Measurements from ENCODE around the gene TMEM35B. TPM values are rescaled to one million over a fixed set of nuclear protein-coding genes. Genes with fewer than 3 reads are reported as not detected.

TMEM35B gene
- 10 to 100 TPM; 11.7 to 12.3 TPM for total RNA-seq

DNA sequence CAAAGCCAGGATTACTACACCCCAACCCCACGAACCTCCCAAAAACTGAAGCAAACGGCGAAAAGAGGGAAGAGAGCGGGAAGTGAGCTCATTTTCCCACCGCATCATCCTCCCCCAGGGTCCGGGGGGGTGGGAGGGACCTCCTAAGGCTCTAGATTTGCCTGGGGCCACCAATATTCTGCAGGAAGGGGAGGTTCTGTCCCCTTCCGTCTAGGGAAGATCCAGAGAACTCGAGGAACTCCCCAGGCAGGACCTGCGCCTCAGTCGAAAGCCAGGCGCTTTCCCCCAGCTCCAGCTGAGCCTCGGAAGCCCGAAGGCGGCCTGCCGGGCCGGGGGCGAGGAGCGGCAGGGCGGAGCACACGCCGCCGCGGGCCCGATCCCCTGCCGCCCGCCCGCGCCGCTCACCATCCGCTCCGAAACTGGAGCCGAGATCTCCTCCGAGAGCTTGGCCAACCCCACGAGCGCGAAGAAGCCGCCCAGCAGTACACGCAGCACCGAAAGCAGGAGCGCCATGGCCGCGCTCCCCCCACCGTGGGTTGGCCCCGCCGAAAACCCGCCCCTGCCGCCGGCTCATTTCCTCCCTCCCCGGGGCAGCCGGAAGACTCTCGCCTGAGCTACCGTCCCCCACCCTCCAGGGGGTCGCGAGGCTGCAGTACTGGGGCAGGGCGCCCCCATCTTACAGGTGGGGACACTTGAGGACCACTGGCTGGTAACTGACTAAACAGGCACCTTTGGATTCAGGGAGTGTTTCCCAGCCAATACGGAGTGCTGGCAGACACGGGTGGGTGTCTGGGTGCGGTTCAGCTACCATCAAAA is at the start of gene TMEM35B:
TMEM35B (minus strand) TSS at position 555 of the 816 bp plus-strand sequence; CDS start at position 513, 42 bp downstream.

Small RNAs within 50 kb of the gene (small RNA-seq; reads per million reads assigned to genes)
- gene TMEM35B, result 0 to 0.17 reads per million in 2 donors

Other genes with a start within 250 kb of the TMEM35B start
- gene GJB5, start 230.3 kb downstream of the TMEM35B start, total RNA-seq, result not detected
- not detected for gene GJB4, start 225.6 kb downstream of the TMEM35B start, total RNA-seq
- gene GJB3, start 204.1 kb downstream of the TMEM35B start, total RNA-seq, result not detected
- not detected for gene GJA4, start 192.3 kb downstream of the TMEM35B start, total RNA-seq
- 10 to 100 TPM; 33.0 to 34.3 TPM for gene SMIM12, start 125.6 kb downstream of the TMEM35B start, total RNA-seq
- under 1 TPM; under 0.01 TPM for gene DLGAP3, start 55.7 kb downstream of the TMEM35B start, total RNA-seq
- gene ZMYM6, start 46.6 kb upstream of the TMEM35B start, total RNA-seq, result 10 to 100 TPM; 17.0 to 21.3 TPM
- 10 to 100 TPM; 11.0 to 19.3 TPM for gene ZMYM1, start 94.0 kb upstream of the TMEM35B start, total RNA-seq
- 100 to 1,000 TPM; 146 to 233 TPM for gene SFPQ, start 207.8 kb upstream of the TMEM35B start, total RNA-seq

All from melanocyte of skin (primary cell).